Measurements from ENCODE around the gene HCAR1. TPM values are rescaled to one million over a fixed set of nuclear protein-coding genes. Genes with fewer than 3 reads are reported as not detected.

HCAR1 gene
- total RNA-seq, 1 donor from 2014 or later, result not detected

Other genes starting within 250 kb of the HCAR1 start
- gene ZCCHC8, start 229.9 kb downstream of the HCAR1 start, total RNA-seq, result 7.0 and 14.3 TPM in 2 replicates
- 19.6 and 28.0 TPM in 2 replicates for gene RSRC2, start 203.9 kb downstream of the HCAR1 start, total RNA-seq
- gene KNTC1, start 203.6 kb downstream of the HCAR1 start, total RNA-seq, result 13.1 and 15.3 TPM in 2 replicates
- gene HCAR2, start 27.5 kb downstream of the HCAR1 start, total RNA-seq, result not detected in 2 replicates
- not detected in 2 replicates for gene HCAR3, start 14.0 kb downstream of the HCAR1 start, total RNA-seq
- 25.6 and 27.7 TPM in 2 replicates for gene DENR, start 22.0 kb upstream of the HCAR1 start, total RNA-seq
- gene CCDC62, start 43.7 kb upstream of the HCAR1 start, total RNA-seq, result 0.22 and 0.40 TPM in 2 replicates
- 28.2 and 49.5 TPM in 2 replicates for gene HIP1R, start 104.6 kb upstream of the HCAR1 start, total RNA-seq
- 9.1 and 9.6 TPM in 2 replicates for gene VPS37B, start 165.3 kb upstream of the HCAR1 start, total RNA-seq
- 5.0 TPM in 2 replicates for gene ABCB9, start 235.6 kb upstream of the HCAR1 start, total RNA-seq
- 7.2 and 9.1 TPM in 2 replicates for gene OGFOD2, start 244.4 kb upstream of the HCAR1 start, total RNA-seq
- gene ARL6IP4, start 249.8 kb upstream of the HCAR1 start, total RNA-seq, result 145 and 160 TPM in 2 replicates

All from lung microvascular endothelial cell (primary cell).